Measurements from ENCODE around the gene OPHN1. TPM values are rescaled to one million over a fixed set of nuclear protein-coding genes. Genes with fewer than 3 reads are reported as not detected.

Gene OPHN1
- total RNA-seq, 6 donors from 2014 or later = 10.0 to 40.9 (median 10.8) TPM

DNA sequence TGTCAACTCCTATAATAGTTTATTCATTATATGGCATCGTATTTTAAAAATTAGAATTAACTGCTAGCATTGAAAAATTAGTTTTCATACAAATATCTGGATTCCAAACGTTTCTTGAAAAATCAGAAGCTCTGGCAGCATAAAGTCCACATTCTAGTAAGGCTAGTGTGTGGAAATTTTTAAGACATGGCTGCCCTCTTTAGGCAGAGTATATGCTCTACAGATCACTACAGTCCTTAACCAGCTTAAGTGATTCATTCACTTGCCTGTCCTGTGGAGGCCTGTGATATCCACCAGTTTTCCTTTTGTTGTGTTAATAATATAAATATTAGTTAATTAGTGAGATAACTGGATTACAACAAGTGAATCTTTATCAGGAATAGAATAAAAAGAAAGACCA is 287.2 kb downstream of the OPHN1 start:
- no peaks in the 10 kb centered on the region for H3K9me3 ChIP-seq
- no peaks in the 10 kb centered on the region for H3K36me3 ChIP-seq
- no peaks in the 10 kb centered on the region for H3K27me3 ChIP-seq
- DNase-seq = no peak
- no peak for ATAC-seq (ENCODE audit: low FRiP score in 2 of 2)
- H3K27ac ChIP-seq = no peak overlapping the region
- H3K4me1 ChIP-seq = no peaks in the 10 kb centered on the region
- 26 to 36% methylated on average over 2 of the region's 2 CpGs for WGBS, 2 donors
- no peak for TF ChIP-seq EP300 (IDR thresholded peaks at IDR 0.05)
- TF ChIP-seq, protein P1, sequence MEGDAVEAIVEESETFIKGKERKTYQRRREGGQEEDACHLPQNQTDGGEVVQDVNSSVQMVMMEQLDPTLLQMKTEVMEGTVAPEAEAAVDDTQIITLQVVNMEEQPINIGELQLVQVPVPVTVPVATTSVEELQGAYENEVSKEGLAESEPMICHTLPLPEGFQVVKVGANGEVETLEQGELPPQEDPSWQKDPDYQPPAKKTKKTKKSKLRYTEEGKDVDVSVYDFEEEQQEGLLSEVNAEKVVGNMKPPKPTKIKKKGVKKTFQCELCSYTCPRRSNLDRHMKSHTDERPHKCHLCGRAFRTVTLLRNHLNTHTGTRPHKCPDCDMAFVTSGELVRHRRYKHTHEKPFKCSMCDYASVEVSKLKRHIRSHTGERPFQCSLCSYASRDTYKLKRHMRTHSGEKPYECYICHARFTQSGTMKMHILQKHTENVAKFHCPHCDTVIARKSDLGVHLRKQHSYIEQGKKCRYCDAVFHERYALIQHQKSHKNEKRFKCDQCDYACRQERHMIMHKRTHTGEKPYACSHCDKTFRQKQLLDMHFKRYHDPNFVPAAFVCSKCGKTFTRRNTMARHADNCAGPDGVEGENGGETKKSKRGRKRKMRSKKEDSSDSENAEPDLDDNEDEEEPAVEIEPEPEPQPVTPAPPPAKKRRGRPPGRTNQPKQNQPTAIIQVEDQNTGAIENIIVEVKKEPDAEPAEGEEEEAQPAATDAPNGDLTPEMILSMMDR (IDR thresholded peaks at IDR 0.05) = peak in 3 of 6 experiments; percentile 12 to 26 (median 15)
- H3K4me3 ChIP-seq = no peak overlapping the region

DNA sequence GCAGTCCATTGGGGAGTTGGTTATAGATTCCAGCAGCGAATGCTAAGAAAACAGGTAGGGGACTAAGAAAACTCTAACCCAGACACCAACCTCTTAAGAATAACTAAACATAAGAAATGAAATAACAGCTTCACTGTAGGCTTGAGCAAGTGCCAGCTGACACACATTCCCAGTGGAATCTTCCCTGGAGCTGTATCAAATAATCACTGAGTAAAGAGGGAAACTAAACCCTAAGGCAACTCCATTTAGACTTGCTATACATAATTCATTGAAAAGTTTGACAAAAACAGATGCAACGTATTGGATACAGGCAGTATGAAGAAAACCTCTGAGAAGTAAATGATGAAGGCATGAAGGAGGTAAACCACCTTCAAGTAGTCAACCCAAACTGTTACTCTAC is 293.5 kb downstream of the OPHN1 start:
- Histone ChIP-seq H3K9me3 (no peaks in the 10 kb centered on the region), H3K36me3 (no peaks in the 10 kb centered on the region), H3K27ac (no peak overlapping the region), H3K27me3 (no peaks in the 10 kb centered on the region), H3K4me3 (no peak overlapping the region), H3K4me1 (no peaks in the 10 kb centered on the region)
- DNase-seq (no peak), ATAC-seq (ENCODE audit: low FRiP score in 2 of 2) (no peak)
- 66 to 93% methylated on average over 2 of the region's 2 CpGs for WGBS, 2 donors
- no peak for TF ChIP-seq POLR2AphosphoS5 (IDR thresholded peaks at IDR 0.05)
- TF ChIP-seq, protein P1 (IDR thresholded peaks at IDR 0.05) = no peak
- no peak for TF ChIP-seq EP300 (IDR thresholded peaks at IDR 0.05)
- TF ChIP-seq POLR2A (IDR thresholded peaks at IDR 0.05) = no peak

DNA sequence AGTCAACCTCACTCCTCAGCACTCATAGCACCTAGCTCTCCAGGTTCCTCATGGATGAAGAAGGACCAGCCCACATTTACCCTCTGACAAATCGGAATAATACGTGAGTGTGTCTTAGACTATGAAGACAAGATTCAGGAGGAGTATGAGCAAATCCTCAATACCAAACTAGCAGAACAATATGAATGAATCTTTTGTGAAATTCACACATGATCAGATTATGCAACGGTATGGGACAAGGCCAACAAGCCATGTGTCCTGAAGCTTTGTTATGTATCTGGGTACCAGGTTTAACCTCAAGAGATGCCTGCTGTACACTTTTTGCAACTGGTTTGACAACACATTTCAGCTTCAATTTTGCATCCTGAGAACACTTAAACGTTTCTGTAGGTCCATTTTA is 300.1 kb downstream of the OPHN1 start:
- Histone ChIP-seq H3K4me1 (no peaks in the 10 kb centered on the region), H3K36me3 (no peaks in the 10 kb centered on the region), H3K27me3 (no peaks in the 10 kb centered on the region), H3K27ac (no peak overlapping the region), H3K4me3 (no peak overlapping the region), H3K9me3 (no peaks in the 10 kb centered on the region)
- DNase-seq = no peak
- TF ChIP-seq, protein P1 (IDR thresholded peaks at IDR 0.05) = no peak
- TF ChIP-seq POLR2A (IDR thresholded peaks at IDR 0.05) (no peak), POLR2AphosphoS5 (IDR thresholded peaks at IDR 0.05) (no peak), EP300 (IDR thresholded peaks at IDR 0.05) (no peak)
- 76 to 81% methylated on average over 4 of the region's 4 CpGs for WGBS, 2 donors
- no peak for ATAC-seq (ENCODE audit: low FRiP score in 2 of 2)

DNA sequence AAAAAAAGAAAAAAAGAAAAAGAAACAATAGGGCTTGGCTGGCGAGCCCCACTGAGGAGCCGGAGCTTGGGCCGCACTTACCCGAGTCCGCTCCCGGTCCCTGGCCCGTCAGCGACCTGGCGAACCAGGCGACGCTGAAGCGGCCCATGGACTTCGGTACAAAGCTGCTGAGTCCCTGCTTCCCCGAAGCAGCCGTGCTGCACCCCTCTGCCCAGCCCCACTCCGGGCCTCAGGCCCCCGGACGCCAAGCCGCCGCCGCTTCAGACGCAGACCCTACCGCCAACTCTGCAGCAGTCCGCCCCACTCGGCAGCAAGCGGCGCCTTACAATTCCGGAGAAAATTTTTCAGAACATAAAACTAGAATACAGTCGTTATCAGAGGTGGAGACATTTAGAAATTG is 300.5 kb downstream of the OPHN1 start:
- peak in 1 of 2 donors; percentile 44 for DNase-seq
- 90 to 95% methylated on average over 22 to 29 of the region's 29 CpGs for WGBS, 2 donors

DNA sequence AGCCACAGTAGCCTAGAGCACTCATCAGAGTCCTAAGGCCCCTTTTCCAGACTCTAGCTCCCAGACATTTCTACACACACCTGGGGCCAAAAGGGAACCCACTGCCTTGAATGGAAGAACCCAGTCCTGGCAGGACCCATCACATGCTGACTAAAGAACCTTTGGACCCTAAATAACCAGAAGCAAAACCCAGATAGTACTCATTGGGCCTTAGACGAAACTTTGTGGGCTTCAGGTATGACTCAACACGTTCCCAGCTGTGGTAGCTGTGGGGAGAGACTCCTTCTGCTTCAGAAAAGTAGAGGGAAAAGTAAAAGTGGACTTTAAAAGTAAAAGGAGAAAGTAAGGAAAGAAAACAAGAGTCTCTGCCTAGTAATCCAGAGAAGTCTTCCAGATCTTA is 311.5 kb downstream of the OPHN1 start:
- no peak for ATAC-seq (ENCODE audit: low FRiP score in 2 of 2)
- WGBS, 2 donors = 60 to 93% methylated on average over 2 of the region's 2 CpGs

More for the DNA sequence above, 300.5 kb downstream of the OPHN1 start:
- no peaks in the 10 kb centered on the region for H3K4me1 ChIP-seq
- H3K9me3 ChIP-seq = no peaks in the 10 kb centered on the region
- no peaks in the 10 kb centered on the region for H3K36me3 ChIP-seq
- ATAC-seq (ENCODE audit: low FRiP score in 2 of 2) = no peak
- TF ChIP-seq POLR2A (IDR thresholded peaks at IDR 0.05) (no peak), EP300 (IDR thresholded peaks at IDR 0.05) (no peak), POLR2AphosphoS5 (IDR thresholded peaks at IDR 0.05) (no peak)
- TF ChIP-seq, protein P1 (IDR thresholded peaks at IDR 0.05) = no peak
- no peaks in the 10 kb centered on the region for H3K27me3 ChIP-seq
- no peak overlapping the region for H3K4me3 ChIP-seq
- no peak overlapping the region for H3K27ac ChIP-seq

More for the DNA sequence above, 311.5 kb downstream of the OPHN1 start:
- H3K9me3 ChIP-seq = no peaks in the 10 kb centered on the region
- H3K4me1 ChIP-seq = no peaks in the 10 kb centered on the region
- no peak for DNase-seq
- TF ChIP-seq POLR2A (IDR thresholded peaks at IDR 0.05) (no peak), EP300 (IDR thresholded peaks at IDR 0.05) (no peak), POLR2AphosphoS5 (IDR thresholded peaks at IDR 0.05) (no peak)
- TF ChIP-seq, protein P1 (IDR thresholded peaks at IDR 0.05) = no peak
- H3K27me3 ChIP-seq = no peaks in the 10 kb centered on the region
- H3K27ac ChIP-seq = no peak overlapping the region
- peaks cover 0 to 3% (median 0%) of the 10 kb centered on the region in 4 donors for H3K36me3 ChIP-seq
- no peak overlapping the region for H3K4me3 ChIP-seq

Data from upper lobe of left lung (tissue), 6 donors.